MM.1S (cell line): ENCODE results near the gene C1QL4.

Source experiments
- CTCF ChIP-seq: fragments of 300-600 bp; sonication (generic); IDR thresholded peaks from 2 replicates; pipeline ENCODE4 v1.5.1; 2016; ENCODE audit warnings: antibody characterized with exemption, low read length, mixed read lengths
- EZH2 ChIP-seq: fragments of 300-600 bp; sonication (generic); optimal IDR thresholded peaks from 2 replicates; pipeline ENCODE3; 2017; ENCODE audit warnings: low read depth, mild to moderate bottlenecking, antibody characterized with exemption, low read length, mixed read lengths

DNA sequence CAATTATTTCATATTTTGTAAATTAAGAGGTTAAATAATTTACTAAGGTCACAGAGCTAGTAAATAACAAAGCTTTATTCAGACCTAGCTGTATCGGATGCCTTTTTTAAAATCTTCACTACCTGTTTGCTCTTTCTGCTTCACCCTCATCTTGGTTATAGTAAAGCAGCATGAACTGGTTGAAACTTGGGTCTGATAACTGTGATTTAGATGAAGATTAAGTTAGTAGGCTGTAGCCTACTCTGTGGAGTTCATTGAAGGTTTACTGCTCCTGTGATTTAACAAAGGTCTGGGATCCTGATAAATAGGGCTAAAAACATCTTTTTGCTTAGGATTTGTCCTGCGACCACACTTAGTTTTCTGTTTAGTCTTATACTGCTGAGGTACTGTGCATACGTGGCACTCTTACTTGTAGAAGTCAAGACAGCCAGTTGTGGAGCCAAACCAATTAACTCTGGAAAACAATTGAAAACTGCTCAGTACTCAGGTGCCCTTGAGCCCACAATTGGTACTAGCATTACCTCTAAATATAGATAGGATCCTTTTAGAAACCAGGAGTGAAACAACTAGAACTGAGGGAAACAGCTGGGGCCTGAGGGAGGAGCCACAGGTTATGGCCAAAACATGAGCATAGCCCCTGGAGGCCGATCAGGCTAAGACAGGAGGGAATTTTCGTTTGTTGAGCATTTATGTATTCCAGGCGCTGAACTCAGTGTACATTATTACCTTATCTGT lies 32.6 kb upstream of the C1QL4 start:
- peak; percentile 59 for TF ChIP-seq CTCF
- TF ChIP-seq EZH2, result no peak
